Psoas muscle (tissue), 8 donors: ENCODE results near the gene PPP6R2. TPM values are rescaled to one million over a fixed set of nuclear protein-coding genes. Genes with fewer than 3 reads are reported as not detected.
"Not testable (repeated sequence)": the region's sequence is repeated elsewhere in the genome, so short reads cannot be mapped to it uniquely, and the experiment has no call there.

Source experiments
- ATAC-seq, 4 donors: fragments of 200-7000 bp; cut with Tn5 transposase; one replicate each; pipeline ENCODE4 v1.9.1; 2020; ENCODE audit warnings: moderate library complexity in 3 of 4, mild to moderate bottlenecking in 2 of 4
- DNase-seq, 2 donors: peaks; one replicate each; pipeline ENCODE4 v3.0.0-alpha.2; 2020
- H3K27ac ChIP-seq: fragments of 200-600 bp; one replicate; pipeline ENCODE4 v1.8.0; 2022
- H3K27me3 ChIP-seq, 3 donors: fragments of 200-600 bp in 1 of 3; one replicate each; pipeline versions ENCODE4 v1.6.1 to v1.8.0; 2013 to 2022; ENCODE audit warnings: low read length in 2 of 3, mild to moderate bottlenecking in 2 of 3, moderate library complexity in 1 of 3; ENCODE audit not compliant: insufficient read depth in 3 of 3
- H3K36me3 ChIP-seq, 2 donors: fragments of 200-600 bp in 1 of 2; one replicate each; pipeline versions ENCODE4 v1.6.1 to v1.8.0; 2013 to 2022; ENCODE audit warnings: low read depth in 1 of 2, mild to moderate bottlenecking in 1 of 2, moderate library complexity in 1 of 2; ENCODE audit not compliant: insufficient read depth in 1 of 2
- H3K4me1 ChIP-seq: fragments of 200-600 bp; one replicate; pipeline ENCODE4 v1.8.0; 2022
- H3K4me3 ChIP-seq: fragments of 200-600 bp; one replicate; pipeline ENCODE4 v1.8.0; 2022; ENCODE audit warnings: mild to moderate bottlenecking
- H3K9me3 ChIP-seq: fragments of 200-600 bp; one replicate; pipeline ENCODE4 v1.8.0; 2022
- CTCF ChIP-seq: fragments of 200-600 bp; IDR thresholded peaks from one replicate; pipeline ENCODE4 v1.8.0; 2022; ENCODE audit warnings: antibody characterized with exemption
- WGBS, 3 donors: extraction: QIAGEN DNeasy Blood & Tissue Kit; methylation state at CpG; one replicate each; pipeline versions ENCODE4 v1.1.6 to v1.1.7; 2013; 5-methylcytosine and 5-hydroxymethylcytosine counted together
- intact Hi-C, 2 donors: fragments of 100-400 bp; cut with DNase I; formaldehyde crosslinking; loops; one replicate each; pipeline versions ENCODE4 v1.11.0 to v1.14.2; 2022
- polyA plus RNA-seq, 3 donors: library from polyadenylated mRNA; stranded (reverse); fragments of 200-250 nt; gene quantifications; one replicate each; pipeline ENCODE4 v1.2.3, GENCODE V29; 2013
- total RNA-seq, 4 donors: library from RNA; stranded (reverse); fragmentation: NEBNext Ultra II Directional in 2 of 4; extraction: Animal tissue kit (Norgen Biotek cat#: 25700) in 2 of 4; gene quantifications; one replicate each; pipeline versions ENCODE4 v1.2.1 to v1.2.4, GENCODE V29; 2021 to 2023
- donor health status: healthy with polysubstance abuse.
- donor health status: DM: no; HTN: no; CAD: no; lungs with moderate emphysema.
- donor health status: Bipolar disorder and iron deficiency.
- donor health status: healthy.
- donor health status: DM: yes; HTN: yes; CAD: no.
- donor health status: DM: no; HTN: no; CAD: no.
- donor health status: DM: no; HTN: no; CAD: no.
- donor health status: DM: yes; HTN: yes; CAD: no.

Gene PPP6R2
- total and polyA plus RNA-seq, 7 donors = 31.6 to 48.2 (median 41.6) TPM

- Histone ChIP-seq H3K27ac (no peak overlapping the region), H3K36me3 (peaks cover 0 to 56% of the 10 kb centered on the region in 2 donors), H3K9me3 (no peaks in the 10 kb centered on the region), H3K27me3 (no peaks in the 10 kb centered on the region), H3K4me1 (no peaks in the 10 kb centered on the region), H3K4me3 (no peak overlapping the region)
- no peak for TF ChIP-seq CTCF
- 94 to 96% (median 94%) methylated on average over 25 of the region's 25 CpGs for WGBS, 3 donors
- intact Hi-C loops = no loop called here
- ATAC-seq = no peak
- no peak for DNase-seq
Measured at GRCh38 chr22:50406416-50407170, 63.5 kb downstream of the PPP6R2 start.

GRCh38 chr22:50408311-50408710, 65.2 kb downstream of the PPP6R2 start:
- TF ChIP-seq CTCF = no peak
- peaks cover 4% of the 10 kb centered on the region for H3K4me1 ChIP-seq
- intact Hi-C loops = no loop called here
- ATAC-seq = no peak
- H3K4me3 ChIP-seq = no peak overlapping the region
- peaks cover 0 to 49% of the 10 kb centered on the region in 2 donors for H3K36me3 ChIP-seq
- WGBS, 3 donors = 88 to 95% (median 90%) methylated on average over 13 of the region's 13 CpGs
- H3K9me3 ChIP-seq = no peaks in the 10 kb centered on the region
- H3K27ac ChIP-seq = no peak overlapping the region
- DNase-seq = no peak
- H3K27me3 ChIP-seq = no peaks in the 10 kb centered on the region

GRCh38 chr22:50408954-50409353, 65.8 kb downstream of the PPP6R2 start:
- H3K4me1 ChIP-seq = not testable (repeated sequence)
- H3K36me3 ChIP-seq = peaks cover 0 to 56% of the 10 kb centered on the region in 2 donors
- WGBS, 3 donors = 72 to 79% (median 75%) methylated on average over 9 of the region's 9 CpGs

GRCh38 chr22:50414476-50415248, 71.5 kb downstream of the PPP6R2 start:
- peaks cover 4% of the 10 kb centered on the region for H3K4me1 ChIP-seq
- no peak overlapping the region for H3K27ac ChIP-seq
- WGBS, 3 donors = 92 to 93% (median 93%) methylated on average over 31 of the region's 31 CpGs
- intact Hi-C loops = no loop called here
- no peak for TF ChIP-seq CTCF
- no peak for DNase-seq
- ATAC-seq = no peak
- no peak overlapping the region for H3K4me3 ChIP-seq
- no peaks in the 10 kb centered on the region for H3K9me3 ChIP-seq
- no peaks in the 10 kb centered on the region for H3K27me3 ChIP-seq
- peaks cover 4 to 79% of the 10 kb centered on the region in 2 donors for H3K36me3 ChIP-seq

More at GRCh38 chr22:50408954-50409353, 65.8 kb downstream of the PPP6R2 start:
- H3K9me3 ChIP-seq, H3K4me3 ChIP-seq, DNase-seq, H3K27me3 ChIP-seq, ATAC-seq, H3K27ac ChIP-seq, intact Hi-C loops: not testable (repeated sequence)

GRCh38 chr22:50415426-50415825, 72.3 kb downstream of the PPP6R2 start:
- intact Hi-C loops = no loop called here
- WGBS, 3 donors = 94 to 95% (median 95%) methylated on average over 12 of the region's 12 CpGs
- Histone ChIP-seq H3K27me3 (no peaks in the 10 kb centered on the region), H3K4me1 (peaks cover 4% of the 10 kb centered on the region), H3K36me3 (peaks cover 4 to 86% of the 10 kb centered on the region in 2 donors), H3K9me3 (no peaks in the 10 kb centered on the region), H3K4me3 (no peak overlapping the region), H3K27ac (no peak overlapping the region)
- no peak for TF ChIP-seq CTCF
- DNase-seq = no peak
- no peak for ATAC-seq
